ENCODE results near the gene SLC22A15.

SLC22A15 gene

DNA sequence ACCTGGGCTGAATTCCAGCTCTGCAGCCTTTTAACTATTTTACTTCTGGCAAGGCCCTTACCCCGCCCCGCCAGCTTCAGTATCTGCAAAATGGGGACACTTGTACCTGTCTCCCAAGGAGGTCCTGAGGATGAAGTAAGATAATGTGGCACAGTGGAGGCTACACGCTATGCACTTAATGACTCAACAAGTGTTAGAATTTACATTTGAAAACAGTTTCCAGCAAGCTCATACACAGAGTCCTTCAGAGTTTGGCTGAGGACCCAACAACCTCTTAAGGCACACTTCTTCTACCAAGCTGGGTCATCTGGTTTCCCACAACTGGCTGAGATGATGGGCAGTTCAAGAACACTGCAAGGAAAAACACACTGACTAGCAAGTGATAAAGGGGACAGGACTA, 30.2 kb upstream of the SLC22A15 start:
- intact Hi-C loops (cut with DNase I; ENCODE audit: low total_unique reads), result no loop called here
- Histone ChIP-seq H3K27me3 (no peaks in the 10 kb centered on the region), H3K36me3 (no peaks in the 10 kb centered on the region), H3K27ac (no peak overlapping the region), H3K9me3 (no peaks in the 10 kb centered on the region), H3K4me1 (no peaks in the 10 kb centered on the region), H3K4me3 (no peak overlapping the region)
- DNase-seq, result no peak
- TF ChIP-seq, protein P1, sequence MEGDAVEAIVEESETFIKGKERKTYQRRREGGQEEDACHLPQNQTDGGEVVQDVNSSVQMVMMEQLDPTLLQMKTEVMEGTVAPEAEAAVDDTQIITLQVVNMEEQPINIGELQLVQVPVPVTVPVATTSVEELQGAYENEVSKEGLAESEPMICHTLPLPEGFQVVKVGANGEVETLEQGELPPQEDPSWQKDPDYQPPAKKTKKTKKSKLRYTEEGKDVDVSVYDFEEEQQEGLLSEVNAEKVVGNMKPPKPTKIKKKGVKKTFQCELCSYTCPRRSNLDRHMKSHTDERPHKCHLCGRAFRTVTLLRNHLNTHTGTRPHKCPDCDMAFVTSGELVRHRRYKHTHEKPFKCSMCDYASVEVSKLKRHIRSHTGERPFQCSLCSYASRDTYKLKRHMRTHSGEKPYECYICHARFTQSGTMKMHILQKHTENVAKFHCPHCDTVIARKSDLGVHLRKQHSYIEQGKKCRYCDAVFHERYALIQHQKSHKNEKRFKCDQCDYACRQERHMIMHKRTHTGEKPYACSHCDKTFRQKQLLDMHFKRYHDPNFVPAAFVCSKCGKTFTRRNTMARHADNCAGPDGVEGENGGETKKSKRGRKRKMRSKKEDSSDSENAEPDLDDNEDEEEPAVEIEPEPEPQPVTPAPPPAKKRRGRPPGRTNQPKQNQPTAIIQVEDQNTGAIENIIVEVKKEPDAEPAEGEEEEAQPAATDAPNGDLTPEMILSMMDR (IDR thresholded peaks at IDR 0.05), result no peak

DNA sequence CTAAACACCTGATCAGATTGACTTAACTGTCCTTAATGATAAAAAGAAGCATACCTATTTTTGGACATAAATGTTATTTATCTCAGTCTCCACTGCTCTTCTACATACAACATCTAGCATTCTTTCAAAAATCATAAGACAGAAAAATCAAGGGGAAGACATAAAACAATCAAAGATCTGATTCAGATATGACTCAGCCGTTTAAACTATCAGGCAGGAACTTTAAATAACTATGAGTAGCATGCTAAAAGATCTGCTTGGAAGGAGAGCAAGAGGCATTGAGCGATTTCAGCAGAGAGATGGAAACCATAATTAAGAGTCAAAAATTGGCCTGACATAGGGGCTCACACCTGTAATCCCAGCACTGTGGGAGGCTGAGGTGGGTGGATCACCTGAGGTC, 27.2 kb upstream of the SLC22A15 start:
- Histone ChIP-seq H3K27ac (no peak overlapping the region), H3K4me1 (no peaks in the 10 kb centered on the region), H3K36me3 (no peaks in the 10 kb centered on the region), H3K4me3 (no peak overlapping the region), H3K9me3 (no peaks in the 10 kb centered on the region), H3K27me3 (no peaks in the 10 kb centered on the region)
- TF ChIP-seq, protein P1 (IDR thresholded peaks at IDR 0.05), result no peak
- no peak for DNase-seq
- intact Hi-C loops (cut with DNase I; ENCODE audit: low total_unique reads), result no loop called here

DNA sequence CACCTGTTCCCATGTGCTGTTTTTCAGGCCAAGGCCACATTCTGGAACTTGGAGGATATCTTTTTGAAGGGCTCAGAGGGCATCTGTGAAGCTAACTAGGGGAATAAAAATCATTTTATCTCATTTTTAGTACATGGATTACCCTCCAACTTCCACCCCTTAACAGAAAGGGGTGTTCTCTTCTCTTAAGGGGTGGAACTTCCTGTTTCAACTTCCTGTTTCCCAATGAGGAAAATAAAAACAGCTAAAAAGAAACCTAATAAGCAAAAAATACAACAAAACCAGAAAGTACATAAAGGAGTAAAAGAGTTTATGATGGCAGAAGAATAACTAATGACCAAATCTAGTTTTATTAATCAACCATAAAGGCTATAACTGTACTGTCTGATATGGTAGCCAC, 24.8 kb upstream of the SLC22A15 start:
- Histone ChIP-seq H3K4me1 (no peaks in the 10 kb centered on the region), H3K27me3 (no peaks in the 10 kb centered on the region), H3K4me3 (no peak overlapping the region), H3K36me3 (no peaks in the 10 kb centered on the region), H3K27ac (no peak overlapping the region), H3K9me3 (no peaks in the 10 kb centered on the region)
- DNase-seq, result no peak
- intact Hi-C loops (cut with DNase I; ENCODE audit: low total_unique reads), result no loop called here
- TF ChIP-seq, protein P1 (IDR thresholded peaks at IDR 0.05), result no peak

DNA sequence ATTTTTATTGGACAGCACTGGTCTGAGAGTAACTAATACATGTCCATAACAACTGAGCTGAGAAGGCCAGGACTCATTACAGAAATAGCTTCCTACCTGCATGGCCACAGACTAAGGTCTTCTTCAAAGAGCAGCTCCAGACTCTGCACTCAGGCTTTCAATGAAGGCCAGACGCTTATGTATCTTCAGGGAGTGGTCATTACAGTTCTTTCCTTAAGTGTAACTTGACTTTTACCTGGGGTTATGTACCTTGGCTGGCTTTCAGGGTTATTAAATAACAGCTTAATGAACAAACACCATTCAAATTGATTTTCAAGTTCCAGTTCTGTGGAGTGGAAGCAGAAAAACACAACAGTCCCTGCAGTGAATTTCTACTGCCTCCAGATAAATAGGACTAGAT, 23.8 kb upstream of the SLC22A15 start:
- no peaks in the 10 kb centered on the region for H3K27me3 ChIP-seq
- no peak overlapping the region for H3K4me3 ChIP-seq
- intact Hi-C loops (cut with DNase I; ENCODE audit: low total_unique reads), result no loop called here
- H3K36me3 ChIP-seq, result no peaks in the 10 kb centered on the region
- DNase-seq, result no peak
- no peak overlapping the region for H3K27ac ChIP-seq
- TF ChIP-seq, protein P1 (IDR thresholded peaks at IDR 0.05), result no peak
- no peaks in the 10 kb centered on the region for H3K9me3 ChIP-seq
- H3K4me1 ChIP-seq, result no peaks in the 10 kb centered on the region

DNA sequence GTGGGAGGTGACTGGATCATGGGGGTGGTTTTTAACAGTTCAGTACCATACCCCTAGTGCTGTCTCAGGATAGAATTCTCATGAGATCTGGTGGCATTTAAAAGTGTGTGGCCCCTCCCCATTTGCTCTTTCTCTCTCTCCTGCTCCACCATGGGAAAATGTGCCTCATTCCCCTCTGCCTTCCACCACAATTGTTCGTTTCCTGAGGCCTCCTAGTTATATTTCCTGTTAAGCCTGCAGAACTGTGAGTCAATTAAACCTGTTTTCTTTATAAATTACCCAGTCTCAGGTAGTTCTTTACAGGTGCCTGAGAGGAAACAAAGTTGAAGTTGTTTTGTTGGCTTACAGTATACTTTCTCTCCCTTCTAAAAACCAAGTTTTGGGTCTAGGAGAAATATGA, 23.1 kb upstream of the SLC22A15 start:
- intact Hi-C loops (cut with DNase I; ENCODE audit: low total_unique reads), result no loop called here
- H3K27ac ChIP-seq, result no peak overlapping the region
- DNase-seq, result no peak
- TF ChIP-seq, protein P1 (IDR thresholded peaks at IDR 0.05), result no peak
- H3K36me3 ChIP-seq, result no peaks in the 10 kb centered on the region
- H3K27me3 ChIP-seq, result no peaks in the 10 kb centered on the region
- no peaks in the 10 kb centered on the region for H3K9me3 ChIP-seq
- H3K4me3 ChIP-seq, result no peak overlapping the region
- no peaks in the 10 kb centered on the region for H3K4me1 ChIP-seq

DNA sequence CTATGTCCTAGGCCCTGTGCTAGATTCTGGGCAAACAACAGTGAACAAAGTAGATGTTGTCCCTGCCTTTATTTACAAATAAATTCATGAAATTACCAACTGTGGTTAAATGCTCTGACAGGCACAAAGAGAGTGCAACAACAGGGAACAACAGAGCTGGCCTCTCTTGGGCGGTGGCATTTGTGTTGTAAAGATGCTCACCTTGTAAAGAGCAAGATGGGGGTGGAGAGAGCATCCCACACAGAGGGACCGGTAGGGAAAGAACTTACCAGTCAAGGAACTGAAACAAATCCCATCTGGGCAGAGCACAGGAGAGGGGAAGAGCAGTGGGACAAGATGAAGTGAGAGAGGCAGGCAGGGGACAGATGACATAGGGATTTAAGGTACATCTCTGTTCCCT, 21.6 kb upstream of the SLC22A15 start:
- H3K27ac ChIP-seq, result no peak overlapping the region
- DNase-seq, result no peak
- no peak overlapping the region for H3K4me3 ChIP-seq
- H3K9me3 ChIP-seq, result no peaks in the 10 kb centered on the region
- TF ChIP-seq, protein P1 (IDR thresholded peaks at IDR 0.05), result no peak
- intact Hi-C loops (cut with DNase I; ENCODE audit: low total_unique reads), result no loop called here
- no peaks in the 10 kb centered on the region for H3K4me1 ChIP-seq
- no peaks in the 10 kb centered on the region for H3K27me3 ChIP-seq
- no peaks in the 10 kb centered on the region for H3K36me3 ChIP-seq
